ENCODE results near the gene ARHGDIB.
A peak's percentile ranks its signal among the peaks of the same experiment; 100 is the strongest.

The ARHGDIB gene

DNA sequence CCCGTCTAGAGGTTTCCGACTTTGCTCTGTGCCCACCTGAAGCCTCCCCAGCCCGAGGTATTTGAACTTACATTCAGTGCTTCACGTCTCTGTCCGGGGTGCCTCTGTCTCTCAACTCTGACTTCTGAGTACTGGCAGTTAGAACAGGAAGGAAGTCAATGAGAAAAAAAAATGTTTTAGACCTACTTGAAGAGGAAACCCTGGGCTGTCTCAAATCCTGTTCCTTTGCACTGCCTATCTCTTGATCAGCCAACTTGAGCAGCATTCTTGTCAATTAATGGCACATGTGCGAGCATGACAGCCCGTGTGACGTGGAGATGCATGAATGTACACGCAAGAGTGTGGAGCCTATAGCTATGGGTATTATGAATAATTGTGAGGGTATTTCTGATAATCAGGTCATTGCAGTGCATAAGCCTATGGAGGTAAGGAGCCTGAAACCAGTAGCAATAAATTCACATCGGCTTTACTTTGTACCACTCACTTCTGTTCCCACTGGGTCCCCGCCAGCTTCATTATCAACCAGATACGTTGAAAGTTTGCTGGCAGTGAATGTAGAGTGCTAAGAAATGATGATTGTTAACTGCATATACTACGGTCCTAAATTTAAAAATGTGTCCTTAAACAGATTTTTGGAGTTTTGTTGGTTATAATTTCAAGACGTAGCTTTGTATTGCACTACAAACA lies at the start of gene ARHGDIB:
Gene ARHGDIB (minus strand): TSS at position 136 of the 687 bp plus-strand sequence. CDS start 10,889 bp downstream, outside the sequence.
- no peak within 1 kb of the TSS for H3K4me3 ChIP-seq (ENCODE audit: low read depth, low read length)
- TF ChIP-seq, protein P1, sequence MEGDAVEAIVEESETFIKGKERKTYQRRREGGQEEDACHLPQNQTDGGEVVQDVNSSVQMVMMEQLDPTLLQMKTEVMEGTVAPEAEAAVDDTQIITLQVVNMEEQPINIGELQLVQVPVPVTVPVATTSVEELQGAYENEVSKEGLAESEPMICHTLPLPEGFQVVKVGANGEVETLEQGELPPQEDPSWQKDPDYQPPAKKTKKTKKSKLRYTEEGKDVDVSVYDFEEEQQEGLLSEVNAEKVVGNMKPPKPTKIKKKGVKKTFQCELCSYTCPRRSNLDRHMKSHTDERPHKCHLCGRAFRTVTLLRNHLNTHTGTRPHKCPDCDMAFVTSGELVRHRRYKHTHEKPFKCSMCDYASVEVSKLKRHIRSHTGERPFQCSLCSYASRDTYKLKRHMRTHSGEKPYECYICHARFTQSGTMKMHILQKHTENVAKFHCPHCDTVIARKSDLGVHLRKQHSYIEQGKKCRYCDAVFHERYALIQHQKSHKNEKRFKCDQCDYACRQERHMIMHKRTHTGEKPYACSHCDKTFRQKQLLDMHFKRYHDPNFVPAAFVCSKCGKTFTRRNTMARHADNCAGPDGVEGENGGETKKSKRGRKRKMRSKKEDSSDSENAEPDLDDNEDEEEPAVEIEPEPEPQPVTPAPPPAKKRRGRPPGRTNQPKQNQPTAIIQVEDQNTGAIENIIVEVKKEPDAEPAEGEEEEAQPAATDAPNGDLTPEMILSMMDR (IDR thresholded peaks at IDR 0.05; ENCODE audit: low read depth, low read length, missing control alignments): no peak
- in situ Hi-C loops (cut with HindIII; ENCODE audit: low sequenced_read_pairs): no loop called here
- no peak for DNase-seq (ENCODE audit: low read depth)

DNA sequence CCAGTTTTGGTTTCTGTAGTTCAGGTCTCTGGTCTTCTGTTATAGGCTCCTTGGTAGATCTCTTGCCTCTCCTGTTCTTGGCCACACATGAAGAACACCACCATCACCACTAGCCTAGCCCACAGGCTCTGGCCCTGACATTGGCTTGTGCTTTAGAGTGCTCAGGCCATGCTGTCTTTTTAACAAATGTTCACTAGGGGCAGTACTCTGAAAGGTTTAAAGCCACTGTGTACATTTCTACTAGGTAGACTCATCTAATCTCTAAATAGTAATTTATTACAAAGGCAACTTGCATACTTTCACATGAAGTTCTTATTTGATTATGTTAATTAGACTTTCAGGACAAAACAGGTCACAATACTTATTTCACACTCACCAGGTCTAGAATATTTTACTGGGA lies 49.8 kb upstream of the ARHGDIB start:
- TF ChIP-seq, protein P1 (IDR thresholded peaks at IDR 0.05; ENCODE audit: low read depth, low read length, missing control alignments): peak; percentile 3
- in situ Hi-C loops (cut with HindIII; ENCODE audit: low sequenced_read_pairs): no loop called here
- no peak overlapping the region for H3K4me3 ChIP-seq (ENCODE audit: low read depth, low read length)
- no peak for DNase-seq (ENCODE audit: low read depth)

DNA sequence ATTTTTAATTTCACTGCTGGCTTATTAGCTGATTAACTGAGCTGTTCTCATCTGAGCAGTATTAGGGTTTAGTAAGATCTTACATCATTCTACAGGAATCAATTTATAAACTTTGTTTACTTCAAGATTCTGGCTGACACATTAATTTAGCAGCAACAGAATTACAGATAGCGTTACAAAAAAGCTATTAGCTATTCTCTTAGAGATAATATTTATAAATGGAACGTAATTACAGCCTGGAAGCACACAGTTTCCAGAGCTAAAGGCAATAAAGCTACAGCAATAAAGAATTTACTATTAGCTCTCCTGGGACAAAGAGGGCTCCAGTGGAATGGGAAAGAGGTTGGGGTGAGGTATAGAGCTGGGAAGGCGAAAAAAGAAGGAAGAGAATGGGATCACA lies 46.1 kb upstream of the ARHGDIB start:
- TF ChIP-seq, protein P1 (IDR thresholded peaks at IDR 0.05; ENCODE audit: low read depth, low read length, missing control alignments): no peak
- no peak overlapping the region for H3K4me3 ChIP-seq (ENCODE audit: low read depth, low read length)
- DNase-seq (ENCODE audit: low read depth): no peak
- in situ Hi-C loops (cut with HindIII; ENCODE audit: low sequenced_read_pairs): no loop called here

DNA sequence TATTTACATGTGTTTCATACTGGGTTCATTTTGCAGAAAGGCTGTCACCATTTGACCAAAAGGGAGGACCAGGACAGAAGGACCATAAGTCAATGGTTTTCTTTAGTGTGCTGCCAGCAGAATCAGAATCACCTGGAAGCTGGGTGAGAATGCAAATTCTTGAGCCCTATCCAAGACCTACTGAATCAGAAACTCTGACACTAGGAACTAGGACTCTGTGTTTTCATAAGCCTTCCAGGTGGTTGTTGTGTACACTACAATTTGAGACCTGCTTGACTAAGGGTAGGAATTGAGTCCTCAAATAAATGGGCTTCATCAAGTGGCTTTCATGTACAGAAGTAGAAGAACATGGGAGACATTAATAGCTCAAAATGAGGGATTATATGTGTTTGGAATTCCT lies 43.7 kb upstream of the ARHGDIB start:
- in situ Hi-C loops (cut with HindIII; ENCODE audit: low sequenced_read_pairs): no loop called here
- no peak overlapping the region for H3K4me3 ChIP-seq (ENCODE audit: low read depth, low read length)
- DNase-seq (ENCODE audit: low read depth): no peak
- TF ChIP-seq, protein P1 (IDR thresholded peaks at IDR 0.05; ENCODE audit: low read depth, low read length, missing control alignments): no peak

DNA sequence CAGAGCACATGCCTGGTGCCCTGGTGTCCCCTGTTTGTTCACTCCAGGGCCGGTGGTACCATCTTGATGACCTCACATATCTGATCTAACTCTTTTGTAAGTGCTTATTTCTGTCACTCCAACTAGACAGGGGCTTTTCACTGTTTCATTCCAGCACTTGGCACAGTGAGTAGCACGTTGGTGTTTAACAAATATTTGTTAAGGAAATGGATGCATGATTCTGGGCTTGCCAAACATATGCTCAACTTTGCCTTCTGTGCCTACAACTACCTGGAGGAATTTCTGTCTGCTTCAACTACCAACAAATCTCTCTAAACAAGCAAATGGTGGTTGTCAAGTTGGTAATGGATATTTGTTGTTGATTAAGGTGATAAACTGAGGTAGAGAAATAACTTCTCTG lies 43.0 kb upstream of the ARHGDIB start:
- no peak for DNase-seq (ENCODE audit: low read depth)
- TF ChIP-seq, protein P1 (IDR thresholded peaks at IDR 0.05; ENCODE audit: low read depth, low read length, missing control alignments): no peak
- no peak overlapping the region for H3K4me3 ChIP-seq (ENCODE audit: low read depth, low read length)
- in situ Hi-C loops (cut with HindIII; ENCODE audit: low sequenced_read_pairs): no loop called here

DNA sequence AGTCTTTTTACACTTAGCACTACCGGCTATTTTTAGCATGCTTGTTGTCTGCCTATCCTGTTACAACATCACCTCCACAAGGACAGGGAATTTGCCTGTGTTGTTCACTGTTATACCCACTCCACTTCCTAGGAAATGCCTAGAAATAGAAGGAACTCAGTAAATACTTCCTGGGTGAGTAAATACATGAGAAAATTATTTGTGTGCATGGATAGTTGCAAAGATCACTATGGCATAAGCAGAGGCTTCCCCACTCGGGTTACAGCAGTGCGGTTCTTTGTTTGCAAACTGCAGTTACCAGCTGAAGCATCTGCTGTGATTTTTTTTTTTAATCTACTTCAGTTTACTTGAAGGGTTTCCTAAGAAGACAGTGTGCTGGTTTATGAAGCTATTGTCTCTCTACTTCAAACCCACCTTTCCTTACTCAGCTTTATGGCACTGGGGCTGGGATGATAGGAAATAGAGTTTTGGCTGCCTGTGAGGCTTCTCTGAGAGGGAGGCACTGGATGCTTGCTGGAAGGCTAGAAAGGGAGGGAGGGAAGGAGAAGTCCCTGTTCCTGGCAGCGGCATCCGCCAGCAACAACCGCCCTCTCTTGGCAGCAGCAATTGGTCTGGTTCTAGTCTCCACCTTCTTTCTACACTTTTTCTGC lies 40.5 kb upstream of the ARHGDIB start:
- no peak overlapping the region for H3K4me3 ChIP-seq (ENCODE audit: low read depth, low read length)
- in situ Hi-C loops (cut with HindIII; ENCODE audit: low sequenced_read_pairs): no loop called here
- DNase-seq (ENCODE audit: low read depth): no peak
- TF ChIP-seq, protein P1 (IDR thresholded peaks at IDR 0.05; ENCODE audit: low read depth, low read length, missing control alignments): no peak
